Upper lobe of left lung (tissue), 6 donors: ENCODE data around the gene CBR4. TPM values are rescaled to one million over a fixed set of nuclear protein-coding genes. Genes with fewer than 3 reads are reported as not detected.
A peak's percentile ranks its signal among the peaks of the same experiment; 100 is the strongest.

ENCODE experiments used
- ATAC-seq, 2 donors: fragments of 200-7000 bp; cut with Tn5 transposase; one replicate each; pipeline ENCODE4 v1.9.1; 2022; ENCODE audit warnings: mild to moderate bottlenecking in 2 of 2, moderate library complexity in 2 of 2; ENCODE audit not compliant: low FRiP score in 2 of 2
- DNase-seq, 2 donors: peaks; one replicate each; pipeline ENCODE4 v3.0.0-alpha.2; 2019 to 2020
- H3K27ac ChIP-seq, 4 donors: fragments of 200-600 bp; sonication (generic); one replicate each; pipeline ENCODE4 v1.5.1; 2016 to 2019
- H3K27me3 ChIP-seq, 4 donors: fragments of 200-600 bp; sonication (generic); one replicate each; pipeline ENCODE4 v1.5.1; 2017 to 2019
- H3K36me3 ChIP-seq, 4 donors: fragments of 200-600 bp; sonication (generic); one replicate each; pipeline ENCODE4 v1.5.1; 2016 to 2019
- H3K4me1 ChIP-seq, 4 donors: fragments of 200-600 bp; sonication (generic); one replicate each; pipeline ENCODE4 v1.5.1; 2018 to 2019
- H3K4me3 ChIP-seq, 4 donors: fragments of 200-600 bp; sonication (generic); one replicate each; pipeline ENCODE4 v1.5.1; 2017 to 2019; ENCODE audit warnings: mild to moderate bottlenecking in 2 of 4, moderate library complexity in 1 of 4
- H3K9me3 ChIP-seq, 4 donors: fragments of 200-600 bp; sonication (generic); one replicate each; pipeline ENCODE4 v1.5.1; 2018 to 2019
- EP300 ChIP-seq, 4 donors: sonication (generic); formaldehyde crosslinking; IDR thresholded peaks; one replicate each; pipeline ENCODE4 v1.5.1; 2017; ENCODE audit warnings: antibody characterized with exemption in 4 of 4, control low read depth in 2 of 4
- POLR2A ChIP-seq, 4 donors: fragments of 450-650 bp; IDR thresholded peaks; one replicate each; pipeline ENCODE4 v1.5.1; 2016 to 2017; ENCODE audit warnings: antibody characterized with exemption in 4 of 4, mild to moderate bottlenecking in 2 of 4
- POLR2AphosphoS5 ChIP-seq, 2 donors: sonication (generic); formaldehyde crosslinking; IDR thresholded peaks; one replicate each; pipeline ENCODE4 v1.5.1; 2017; ENCODE audit warnings: antibody characterized with exemption in 2 of 2
- WGBS, 2 donors: methylation state at CpG; one replicate each; pipeline ENCODE4 v1.1.5; 2017 to 2018; 5-methylcytosine and 5-hydroxymethylcytosine counted together
- total RNA-seq, 6 donors: library from RNA; depleted of rRNA in 4 of 6; stranded (reverse); fragments of >200 nt in 4 of 6; gene quantifications; one replicate each; pipeline versions ENCODE4 v1.1.0 to v1.2.1, GENCODE V29; 2016 to 2021
- TF ChIP-seq, protein P1 (sequence below), 6 experiments: fragments of 450-650 bp in 4 of 6; fragments of 200-600 bp in 2 of 6; sonication (generic) in 2 of 6; IDR thresholded peaks; one replicate each; pipeline ENCODE4 v1.5.1; 2016 to 2019; ENCODE audit warnings: antibody characterized with exemption in 6 of 6
- donor health status: DM: no; HTN: no; CAD: no; lungs with moderate emphysema.
- donor health status: DM: no; HTN: yes; CAD: no; lungs with severe emphysema.

Gene CBR4
- total RNA-seq, 6 donors from 2014 or later: 10.0 to 32.0 (median 15.9) TPM

DNA sequence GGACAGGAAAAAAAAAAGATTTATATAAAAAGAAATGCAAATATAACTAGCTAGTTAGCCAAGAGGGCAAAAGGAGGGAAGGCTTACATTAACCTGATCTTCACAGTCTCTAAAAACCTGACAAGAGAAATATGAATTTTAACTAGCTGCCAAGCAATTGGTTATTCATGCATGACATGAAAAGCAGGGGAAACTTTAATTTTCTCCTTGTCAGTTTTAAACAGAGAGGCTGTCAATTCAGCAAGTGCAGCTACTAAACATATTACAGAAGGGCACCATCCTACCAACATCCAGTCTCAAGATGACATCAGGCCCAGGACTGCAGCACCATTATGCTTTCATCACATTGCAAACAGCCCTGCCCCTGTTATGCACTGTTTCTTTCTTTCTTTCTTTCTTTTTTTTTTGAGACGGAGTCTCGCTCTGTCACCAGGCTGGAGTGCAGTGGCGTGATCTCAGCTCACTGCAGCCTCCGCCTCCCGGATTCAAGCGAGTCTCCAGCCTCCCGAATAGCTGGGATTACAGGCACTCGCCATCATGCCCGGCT, 38.9 kb upstream of the CBR4 start:
- peak in 1 of 2 donors; percentile 8 for DNase-seq
- Histone ChIP-seq H3K4me1 (peaks cover 0 to 16% (median 8%) of the 10 kb centered on the region in 4 donors), H3K9me3 (no peaks in the 10 kb centered on the region), H3K4me3 (no peak overlapping the region), H3K36me3 (no peaks in the 10 kb centered on the region), H3K27me3 (no peaks in the 10 kb centered on the region), H3K27ac (no peak overlapping the region)
- TF ChIP-seq POLR2AphosphoS5 (IDR thresholded peaks at IDR 0.05) (no peak), EP300 (IDR thresholded peaks at IDR 0.05) (no peak), POLR2A (IDR thresholded peaks at IDR 0.05) (no peak)
- TF ChIP-seq, protein P1, sequence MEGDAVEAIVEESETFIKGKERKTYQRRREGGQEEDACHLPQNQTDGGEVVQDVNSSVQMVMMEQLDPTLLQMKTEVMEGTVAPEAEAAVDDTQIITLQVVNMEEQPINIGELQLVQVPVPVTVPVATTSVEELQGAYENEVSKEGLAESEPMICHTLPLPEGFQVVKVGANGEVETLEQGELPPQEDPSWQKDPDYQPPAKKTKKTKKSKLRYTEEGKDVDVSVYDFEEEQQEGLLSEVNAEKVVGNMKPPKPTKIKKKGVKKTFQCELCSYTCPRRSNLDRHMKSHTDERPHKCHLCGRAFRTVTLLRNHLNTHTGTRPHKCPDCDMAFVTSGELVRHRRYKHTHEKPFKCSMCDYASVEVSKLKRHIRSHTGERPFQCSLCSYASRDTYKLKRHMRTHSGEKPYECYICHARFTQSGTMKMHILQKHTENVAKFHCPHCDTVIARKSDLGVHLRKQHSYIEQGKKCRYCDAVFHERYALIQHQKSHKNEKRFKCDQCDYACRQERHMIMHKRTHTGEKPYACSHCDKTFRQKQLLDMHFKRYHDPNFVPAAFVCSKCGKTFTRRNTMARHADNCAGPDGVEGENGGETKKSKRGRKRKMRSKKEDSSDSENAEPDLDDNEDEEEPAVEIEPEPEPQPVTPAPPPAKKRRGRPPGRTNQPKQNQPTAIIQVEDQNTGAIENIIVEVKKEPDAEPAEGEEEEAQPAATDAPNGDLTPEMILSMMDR (IDR thresholded peaks at IDR 0.05): no peak
- 97 to 98% methylated on average over 9 of the region's 9 CpGs for WGBS, 2 donors
- no peak for ATAC-seq

GRCh38 chr4:169047956-169048355, 37.9 kb upstream of the CBR4 start:
- no peak overlapping the region for H3K27ac ChIP-seq
- peaks cover 0 to 16% (median 8%) of the 10 kb centered on the region in 4 donors for H3K4me1 ChIP-seq
- DNase-seq (no peak), ATAC-seq (no peak)
- TF ChIP-seq POLR2AphosphoS5 (IDR thresholded peaks at IDR 0.05) (no peak), EP300 (IDR thresholded peaks at IDR 0.05) (no peak), POLR2A (IDR thresholded peaks at IDR 0.05) (no peak)
- TF ChIP-seq, protein P1 (IDR thresholded peaks at IDR 0.05): no peak
- no peaks in the 10 kb centered on the region for H3K27me3 ChIP-seq
- H3K9me3 ChIP-seq: no peaks in the 10 kb centered on the region
- H3K36me3 ChIP-seq: no peaks in the 10 kb centered on the region
- 85 to 88% methylated on average over 4 of the region's 4 CpGs for WGBS, 2 donors
- no peak overlapping the region for H3K4me3 ChIP-seq

GRCh38 chr4:169045862-169046584, 36.0 kb upstream of the CBR4 start:
- Histone ChIP-seq H3K36me3 (no peaks in the 10 kb centered on the region), H3K4me3 (no peak overlapping the region), H3K9me3 (no peaks in the 10 kb centered on the region), H3K27me3 (no peaks in the 10 kb centered on the region), H3K4me1 (peaks cover 0 to 5% (median 3%) of the 10 kb centered on the region in 4 donors), H3K27ac (no peak overlapping the region)
- peak in 1 of 2 donors; percentile 9 for ATAC-seq
- peak; percentile 25 to 37 for DNase-seq
- 66 to 68% methylated on average over 15 of the region's 15 CpGs for WGBS, 2 donors
- TF ChIP-seq, protein P1 (IDR thresholded peaks at IDR 0.05): peak in 2 of 6 experiments; percentile 28 to 36
- TF ChIP-seq EP300 (IDR thresholded peaks at IDR 0.05): no peak

GRCh38 chr4:169044714-169045447, 34.8 kb upstream of the CBR4 start:
- TF ChIP-seq EP300 (IDR thresholded peaks at IDR 0.05) (no peak), POLR2A (IDR thresholded peaks at IDR 0.05) (no peak), POLR2AphosphoS5 (IDR thresholded peaks at IDR 0.05) (no peak)
- TF ChIP-seq, protein P1 (IDR thresholded peaks at IDR 0.05): no peak
- 95 to 96% methylated on average over 5 of the region's 5 CpGs for WGBS, 2 donors
- ATAC-seq: no peak

More at GRCh38 chr4:169044714-169045447, 34.8 kb upstream of the CBR4 start:
- H3K36me3 ChIP-seq: no peaks in the 10 kb centered on the region
- no peaks in the 10 kb centered on the region for H3K9me3 ChIP-seq
- H3K4me1 ChIP-seq: peaks cover 0 to 3% (median 0%) of the 10 kb centered on the region in 4 donors
- no peaks in the 10 kb centered on the region for H3K27me3 ChIP-seq
- DNase-seq: no peak
- no peak overlapping the region for H3K27ac ChIP-seq
- H3K4me3 ChIP-seq: no peak overlapping the region
